CD14-positive monocyte (primary cell): ENCODE measurements around the gene NDFIP1. TPM values are rescaled to one million over a fixed set of nuclear protein-coding genes. Genes with fewer than 3 reads are reported as not detected.

Source experiments
- DNase-seq, 3 donors: peaks; one replicate each; pipeline ENCODE4 v3.0.0-alpha.2; 2011 to 2022
- H2AFZ ChIP-seq: 2 replicates; pipeline ENCODE4 v1.6.0; 2012; ENCODE audit warnings: mild to moderate bottlenecking, low read depth, low read length, inconsistent platforms; ENCODE audit not compliant: insufficient read depth, poor library complexity, severe bottlenecking
- H3K27ac ChIP-seq, 2 donors: 1 replicate in 1 of 2; 2 replicates in 1 of 2; pipeline ENCODE4 v1.5.1; 2012 to 2013; ENCODE audit warnings: low read length in 2 of 2, control low read depth in 1 of 2, inconsistent platforms in 1 of 2, low read depth in 1 of 2, mild to moderate bottlenecking in 1 of 2
- H3K27me3 ChIP-seq, 2 donors: one replicate each; pipeline versions ENCODE4 v1.6.0 to v1.6.1; 2011 to 2013; ENCODE audit warnings: low read length in 2 of 2; ENCODE audit not compliant: control insufficient read depth in 2 of 2, insufficient read depth in 2 of 2
- H3K36me3 ChIP-seq, 2 donors: replicated peaks in 1 of 2; 1 replicate in 1 of 2; 2 replicates in 1 of 2; pipeline versions ENCODE4 v1.5.1 to v1.6.1; 2012 to 2013; ENCODE audit warnings: low read length in 2 of 2, control low read depth in 1 of 2, inconsistent platforms in 1 of 2, mild to moderate bottlenecking in 1 of 2; ENCODE audit not compliant: insufficient read depth in 2 of 2, control insufficient read depth in 1 of 2
- H3K4me1 ChIP-seq, 2 donors: 1 replicate in 1 of 2; 2 replicates in 1 of 2; pipeline versions ENCODE4 v1.5.1 to v1.6.1; 2012 to 2013; ENCODE audit warnings: low read length in 2 of 2, control low read depth in 1 of 2, inconsistent platforms in 1 of 2, mild to moderate bottlenecking in 1 of 2, moderate library complexity in 1 of 2; ENCODE audit not compliant: insufficient read depth in 2 of 2, control insufficient read depth in 1 of 2
- H3K4me2 ChIP-seq: replicated peaks from 2 replicates; pipeline ENCODE3; 2012; ENCODE audit warnings: low read length, moderate library complexity, mild to moderate bottlenecking; ENCODE audit not compliant: poor library complexity, severe bottlenecking; ENCODE audit errors: extremely low read depth
- H3K4me3 ChIP-seq, 3 experiments: fragments of 200-600 bp in 1 of 3; sonication (generic) in 1 of 3; replicated peaks in 1 of 3; 1 replicate in 2 of 3; 2 replicates in 1 of 3; pipeline ENCODE4 v1.5.1; 2011 to 2013; ENCODE audit warnings: low read length in 3 of 3, mild to moderate bottlenecking in 3 of 3, control low read depth in 2 of 3, low read depth in 2 of 3, inconsistent platforms in 1 of 3, moderate library complexity in 1 of 3
- H3K79me2 ChIP-seq: 2 replicates; pipeline ENCODE4 v1.6.0; 2012; ENCODE audit warnings: mild to moderate bottlenecking, control low read depth, inconsistent platforms, low read length, moderate library complexity; ENCODE audit not compliant: insufficient read depth
- H3K9ac ChIP-seq: 2 replicates; pipeline ENCODE4 v1.6.0; 2017; ENCODE audit warnings: low read length, mild to moderate bottlenecking; ENCODE audit not compliant: insufficient read depth, poor library complexity, severe bottlenecking
- H3K9me3 ChIP-seq, 2 donors: replicated peaks in 1 of 2; 1 replicate in 1 of 2; 2 replicates in 1 of 2; pipeline versions ENCODE4 v1.5.1 to v1.6.1; 2012 to 2013; ENCODE audit warnings: low read length in 2 of 2, control low read depth in 1 of 2; ENCODE audit not compliant: control insufficient read depth in 1 of 2, insufficient read depth in 1 of 2
- H4K20me1 ChIP-seq: 2 replicates; pipeline ENCODE4 v1.6.0; 2012; ENCODE audit warnings: mild to moderate bottlenecking, low read length, control low read depth, moderate library complexity; ENCODE audit not compliant: insufficient read depth
- H3K27ac Mint-ChIP-seq, 7 donors: one replicate each; pipeline ENCODE4 v1.8.0; 2020; ENCODE audit warnings: mild to moderate bottlenecking in 7 of 7, mixed read lengths in 7 of 7, moderate library complexity in 6 of 7, inconsistent platforms in 2 of 7
- H3K27me3 Mint-ChIP-seq, 3 donors: one replicate each; pipeline ENCODE4 v1.8.0; 2021 to 2022; ENCODE audit warnings: low read depth in 3 of 3, mild to moderate bottlenecking in 3 of 3, mixed read lengths in 3 of 3, moderate library complexity in 3 of 3, inconsistent platforms in 1 of 3
- H3K36me3 Mint-ChIP-seq, 2 donors: one replicate each; pipeline ENCODE4 v1.8.0; 2020; ENCODE audit warnings: mixed read lengths in 2 of 2, inconsistent platforms in 1 of 2, mild to moderate bottlenecking in 1 of 2
- H3K4me1 Mint-ChIP-seq: one replicate; pipeline ENCODE4 v1.8.0; 2020; ENCODE audit warnings: mild to moderate bottlenecking, mixed read lengths
- H3K4me3 Mint-ChIP-seq, 2 donors: one replicate each; pipeline ENCODE4 v1.8.0; 2020; ENCODE audit warnings: mild to moderate bottlenecking in 2 of 2, mixed read lengths in 2 of 2, moderate library complexity in 1 of 2
- H3K9me3 Mint-ChIP-seq, 7 donors: one replicate each; pipeline ENCODE4 v1.8.0; 2020 to 2022; ENCODE audit warnings: mixed read lengths in 7 of 7, mild to moderate bottlenecking in 6 of 7, moderate library complexity in 6 of 7, inconsistent platforms in 2 of 7
- CTCF ChIP-seq: fragments of 200-600 bp; IDR thresholded peaks from one replicate; pipeline ENCODE4 v1.8.0; 2022; ENCODE audit warnings: antibody characterized with exemption, mild to moderate bottlenecking
- WGBS: methylation state at CpG from one replicate; pipeline ENCODE4 v1.1.5; 2013; ENCODE audit warnings: missing lambda C conversion rate; ENCODE audit not compliant: insufficient coverage; 5-methylcytosine and 5-hydroxymethylcytosine counted together
- intact Hi-C, 2 donors: fragments of 100-400 bp; cut with micrococcal nuclease; formaldehyde crosslinking; loops; one replicate each; pipeline versions ENCODE4 v1.15.0 to v1.15.1; 2023
- polyA plus RNA-seq, 3 donors: library from polyadenylated mRNA; depleted of rRNA in 1 of 3; unstranded in 2 of 3; stranded (reverse) in 1 of 3; fragments of 300-500 nt in 2 of 3; fragments of >200 nt in 1 of 3; fragmentation: Illumina TruSeq in 2 of 3; gene quantifications; 1 replicate in 2 of 3; 2 replicates in 1 of 3; pipeline ENCODE4 v1.2.3, GENCODE V29; 2012 to 2021

Gene NDFIP1
- polyA plus RNA-seq, 3 donors: 18.4 to 44.4 (median 44.0) TPM

GRCh38 chr5:142079306-142079721, 29.3 kb upstream of the NDFIP1 start:
- H3K79me2 ChIP-seq: no peaks in the 10 kb centered on the region
- WGBS: 100% methylated on average over 2 of the region's 6 CpGs
- no peaks in the 10 kb centered on the region for H3K36me3 ChIP-seq
- no peak overlapping the region for H3K27ac Mint-ChIP-seq
- no peaks in the 10 kb centered on the region for H4K20me1 ChIP-seq
- H3K9me3 ChIP-seq: no peaks in the 10 kb centered on the region
- no peaks in the 10 kb centered on the region for H3K4me1 ChIP-seq
- intact Hi-C loops: no loop called here
- TF ChIP-seq CTCF: no peak
- no peak overlapping the region for H3K4me3 Mint-ChIP-seq
- no peak overlapping the region for H2AFZ ChIP-seq
- peaks cover 0 to 7% (median 0%) of the 10 kb centered on the region in 7 donors for H3K9me3 Mint-ChIP-seq
- H3K4me3 ChIP-seq: no peak overlapping the region
- H3K27ac ChIP-seq: no peak overlapping the region
- no peaks in the 10 kb centered on the region for H3K4me1 Mint-ChIP-seq
- no peaks in the 10 kb centered on the region for H3K36me3 Mint-ChIP-seq
- no peak for DNase-seq
- no peak overlapping the region for H3K4me2 ChIP-seq
- H3K27me3 Mint-ChIP-seq: peaks cover 1 to 12% (median 10%) of the 10 kb centered on the region in 3 donors
- peaks cover 0 to 2% of the 10 kb centered on the region in 2 donors for H3K27me3 ChIP-seq
- no peak overlapping the region for H3K9ac ChIP-seq

- Mint-ChIP-seq H3K4me1 (no peaks in the 10 kb centered on the region), H3K27me3 (peaks cover 1 to 13% (median 10%) of the 10 kb centered on the region in 3 donors), H3K4me3 (no peak overlapping the region), H3K36me3 (no peaks in the 10 kb centered on the region), H3K27ac (peak overlapping the region in 1 of 7 donors; percentile 16), H3K9me3 (peaks cover 0 to 7% (median 0%) of the 10 kb centered on the region in 7 donors)
- Histone ChIP-seq H2AFZ (no peak overlapping the region), H4K20me1 (no peaks in the 10 kb centered on the region), H3K9ac (no peak overlapping the region), H3K36me3 (no peaks in the 10 kb centered on the region), H3K9me3 (no peaks in the 10 kb centered on the region), H3K4me3 (no peak overlapping the region), H3K4me1 (no peaks in the 10 kb centered on the region), H3K27me3 (peaks cover 0 to 2% of the 10 kb centered on the region in 2 donors), H3K4me2 (no peak overlapping the region), H3K27ac (no peak overlapping the region), H3K79me2 (no peaks in the 10 kb centered on the region)
- 100% methylated on average over 7 of the region's 7 CpGs for WGBS
- no peak for DNase-seq
- intact Hi-C loops: no loop called here
- TF ChIP-seq CTCF: no peak
Measured at GRCh38 chr5:142080248-142080647, 28.3 kb upstream of the NDFIP1 start.
